ENCODE measurements around the gene ASPSCR1. TPM values are rescaled to one million over a fixed set of nuclear protein-coding genes. Genes with fewer than 3 reads are reported as not detected.

ASPSCR1 gene
- total and polyA plus RNA-seq, 2 of the 13 experiments (the other 11 are each of a cell fraction or from before 2014, with no cell fraction given), result 274 to 314 TPM

DNA sequence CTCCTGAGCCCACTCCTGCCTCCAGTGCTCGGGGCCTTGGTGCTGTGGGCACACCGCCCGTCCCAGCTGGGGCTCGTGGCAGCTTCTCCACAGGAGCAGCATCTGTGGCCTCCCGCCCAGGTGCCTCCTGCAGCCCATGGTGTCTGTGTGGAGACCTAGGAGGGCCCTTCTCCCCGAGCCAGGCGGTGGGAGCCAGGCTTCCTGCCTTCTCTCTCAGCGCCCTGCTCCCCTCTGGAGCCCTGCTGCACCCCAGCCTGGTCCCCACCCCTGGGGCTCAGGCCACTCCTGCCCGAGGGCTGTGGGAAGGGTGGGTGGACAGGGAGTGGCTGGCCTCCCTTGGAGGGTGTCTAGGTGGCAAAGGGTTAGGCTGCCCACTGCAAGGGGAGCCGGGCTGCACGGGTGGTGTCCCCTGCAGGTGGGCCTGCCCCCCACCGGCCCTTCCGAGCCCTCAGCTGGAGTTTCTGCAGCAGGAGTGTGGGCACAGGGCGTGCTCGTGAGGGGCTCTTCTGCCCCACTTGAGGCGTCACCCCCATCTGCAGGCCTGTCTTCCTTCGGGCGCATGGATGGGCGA lies 34.3 kb downstream of the ASPSCR1 start (continued):
- TF ChIP-seq ZNF784 (CRISPR knock-in tag; IDR thresholded peaks at IDR 0.05; ENCODE audit: borderline replicate concordance) (no peak), ZNF724P (CRISPR knock-in tag; IDR thresholded peaks at IDR 0.05; ENCODE audit: borderline replicate concordance) (no peak), KLF9 (CRISPR knock-in tag; IDR thresholded peaks at IDR 0.05; ENCODE audit: low read depth) (no peak), ZNF543 (CRISPR knock-in tag; IDR thresholded peaks at IDR 0.05) (no peak), CBFB (CRISPR knock-in tag; IDR thresholded peaks at IDR 0.05) (no peak), SOX5 (CRISPR knock-in tag; IDR thresholded peaks at IDR 0.05; ENCODE audit: borderline replicate concordance) (no peak), ZNF317 (CRISPR knock-in tag; IDR thresholded peaks at IDR 0.05) (no peak), SP4 (CRISPR knock-in tag; IDR thresholded peaks at IDR 0.05) (peak; percentile 18; the same call in 1 of the 2 replicates), EED (CRISPR knock-in tag; IDR thresholded peaks at IDR 0.05) (no peak), MEIS2 (CRISPR knock-in tag; IDR thresholded peaks at IDR 0.05) (no peak), ZNF142 (CRISPR knock-in tag; IDR thresholded peaks at IDR 0.05) (no peak), TARDBP (CRISPR knock-in tag; IDR thresholded peaks at IDR 0.05) (no peak), MYPOP (CRISPR knock-in tag; IDR thresholded peaks at IDR 0.05) (no peak), ZNF274 (CRISPR knock-in tag; IDR thresholded peaks at IDR 0.05) (0 out of 2 replicates have a peak, but pooled peaks have one; percentile 44), PLRG1 (conservative IDR thresholded peaks at IDR 0.05) (no peak), ZNF558 (CRISPR knock-in tag; IDR thresholded peaks at IDR 0.05; ENCODE audit: borderline replicate concordance) (no peak), THYN1 (CRISPR knock-in tag; IDR thresholded peaks at IDR 0.05; ENCODE audit: borderline replicate concordance, low read depth) (no peak), SMAD1 (CRISPR knock-in tag; IDR thresholded peaks at IDR 0.05; ENCODE audit: borderline replicate concordance, low read depth) (no peak), SMAD3 (CRISPR knock-in tag; IDR thresholded peaks at IDR 0.05) (no peak), ZNF260 (CRISPR knock-in tag; IDR thresholded peaks at IDR 0.05; ENCODE audit: borderline replicate concordance, low read depth) (no peak), YY1 (IDR thresholded peaks at IDR 0.05; ENCODE audit: insufficient read depth, insufficient replicate concordance, low read depth, low read length) (no peak), RBM22 (optimal IDR thresholded peaks at IDR 0.05; ENCODE audit: low read length) (no peak), AKAP8 (CRISPR knock-in tag; IDR thresholded peaks at IDR 0.05) (0 out of 2 replicates have a peak, but pooled peaks have one; percentile 7)
- TF ChIP-seq, protein P1, sequence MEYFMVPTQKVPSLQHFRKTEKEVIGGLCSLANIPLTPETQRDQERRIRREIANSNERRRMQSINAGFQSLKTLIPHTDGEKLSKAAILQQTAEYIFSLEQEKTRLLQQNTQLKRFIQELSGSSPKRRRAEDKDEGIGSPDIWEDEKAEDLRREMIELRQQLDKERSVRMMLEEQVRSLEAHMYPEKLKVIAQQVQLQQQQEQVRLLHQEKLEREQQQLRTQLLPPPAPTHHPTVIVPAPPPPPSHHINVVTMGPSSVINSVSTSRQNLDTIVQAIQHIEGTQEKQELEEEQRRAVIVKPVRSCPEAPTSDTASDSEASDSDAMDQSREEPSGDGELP (IDR thresholded peaks at IDR 0.05; ENCODE audit: borderline replicate concordance, low read depth), result no peak
